EH (cell line): Measurements from ENCODE around the gene POLR2J2.
"Not testable (repeated sequence)": the region's sequence is repeated elsewhere in the genome, so short reads cannot be mapped to it uniquely, and the experiment has no call there.

Experiments
- DNase-seq: peaks from one replicate; pipeline ENCODE4 v3.0.0-alpha.2; 2015; ENCODE audit warnings: low read depth

Gene POLR2J2

GRCh38 chr7:102671166-102671955 is at the start of gene POLR2J2:
POLR2J2 (minus strand) TSS chr7:102671663; CDS start chr7:102671601, 62 bp downstream.
- peak; percentile 90 for DNase-seq

- DNase-seq, result peak; percentile 54
Observed at GRCh38 chr7:102718491-102718890, 47.0 kb upstream of the POLR2J2 start.

GRCh38 chr7:102715718-102716117 is 44.3 kb upstream of the POLR2J2 start:
- DNase-seq, result not testable (repeated sequence)

GRCh38 chr7:102714774-102715522 is 43.5 kb upstream of the POLR2J2 start:
- DNase-seq, result not testable (repeated sequence)

GRCh38 chr7:102713691-102714080 is 42.2 kb upstream of the POLR2J2 start:
- not testable (repeated sequence) for DNase-seq

GRCh38 chr7:102713011-102713690 is 41.7 kb upstream of the POLR2J2 start:
- DNase-seq, result not testable (repeated sequence)

- not testable (repeated sequence) for DNase-seq
Observed at GRCh38 chr7:102698962-102699750, 27.7 kb upstream of the POLR2J2 start.

GRCh38 chr7:102697642-102698512 is 26.4 kb upstream of the POLR2J2 start:
- DNase-seq, result not testable (repeated sequence)

GRCh38 chr7:102696009-102696408 is 24.5 kb upstream of the POLR2J2 start:
- DNase-seq, result not testable (repeated sequence)

- DNase-seq, result not testable (repeated sequence)
Observed at GRCh38 chr7:102695033-102695552, 23.6 kb upstream of the POLR2J2 start.

- DNase-seq, result not testable (repeated sequence)
Observed at GRCh38 chr7:102694008-102694407, 22.5 kb upstream of the POLR2J2 start.

- not testable (repeated sequence) for DNase-seq
Observed at GRCh38 chr7:102690602-102691001, 19.1 kb upstream of the POLR2J2 start.

GRCh38 chr7:102689436-102690282 is 18.2 kb upstream of the POLR2J2 start:
- DNase-seq, result not testable (repeated sequence)

GRCh38 chr7:102688299-102689036 is 17.0 kb upstream of the POLR2J2 start:
- not testable (repeated sequence) for DNase-seq

- not testable (repeated sequence) for DNase-seq
Observed at GRCh38 chr7:102682560-102682959, 11.1 kb upstream of the POLR2J2 start.

GRCh38 chr7:102680780-102681179 is 9.3 kb upstream of the POLR2J2 start:
- not testable (repeated sequence) for DNase-seq

- DNase-seq, result not testable (repeated sequence)
Observed at GRCh38 chr7:102675545-102675944, 4.1 kb upstream of the POLR2J2 start.

- not testable (repeated sequence) for DNase-seq
Observed at GRCh38 chr7:102673447-102674067, 2.1 kb upstream of the POLR2J2 start.
